Adrenal gland (tissue), 5 donors: ENCODE results near the gene CCNA1.

Source experiments
- POLR2A ChIP-seq, 2 donors: fragments of 450-650 bp; IDR thresholded peaks; one replicate each; pipeline ENCODE4 v1.6.1; 2017; ENCODE audit warnings: antibody characterized with exemption in 2 of 2, mild to moderate bottlenecking in 2 of 2, moderate library complexity in 1 of 2
- TF ChIP-seq, protein P1 (sequence below), 6 experiments: fragments of 450-650 bp in 4 of 6; fragments of 200-600 bp in 2 of 6; sonication (generic) in 1 of 6; IDR thresholded peaks; 1 replicate in 5 of 6; 2 replicates in 1 of 6; pipeline versions ENCODE4 v1.5.1 to v1.8.0; 2016 to 2021; ENCODE audit warnings: antibody characterized with exemption in 6 of 6, mild to moderate bottlenecking in 2 of 6, moderate library complexity in 1 of 6
- donor health status: DM: no; HTN: no; CAD: no.

DNA sequence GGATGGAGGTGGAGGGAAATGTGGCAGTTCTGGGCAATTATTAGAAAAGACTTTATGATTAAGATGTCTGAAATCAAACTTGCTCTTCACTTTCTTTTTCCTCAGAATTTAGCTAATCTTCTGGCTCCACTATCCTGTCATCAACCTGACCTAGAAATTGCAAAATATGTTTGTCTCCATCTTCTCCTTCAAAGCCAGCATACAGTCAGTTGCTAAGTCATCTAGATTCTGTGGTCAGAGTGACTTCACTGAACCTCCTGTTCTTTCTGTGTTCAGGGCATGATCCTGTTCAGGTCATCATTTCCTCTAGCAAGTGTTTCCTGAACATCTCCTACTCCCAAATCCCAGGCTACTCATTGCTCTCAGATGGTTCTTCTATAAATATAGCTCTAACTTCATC, 10.8 kb upstream of the CCNA1 start:
- TF ChIP-seq, protein P1, sequence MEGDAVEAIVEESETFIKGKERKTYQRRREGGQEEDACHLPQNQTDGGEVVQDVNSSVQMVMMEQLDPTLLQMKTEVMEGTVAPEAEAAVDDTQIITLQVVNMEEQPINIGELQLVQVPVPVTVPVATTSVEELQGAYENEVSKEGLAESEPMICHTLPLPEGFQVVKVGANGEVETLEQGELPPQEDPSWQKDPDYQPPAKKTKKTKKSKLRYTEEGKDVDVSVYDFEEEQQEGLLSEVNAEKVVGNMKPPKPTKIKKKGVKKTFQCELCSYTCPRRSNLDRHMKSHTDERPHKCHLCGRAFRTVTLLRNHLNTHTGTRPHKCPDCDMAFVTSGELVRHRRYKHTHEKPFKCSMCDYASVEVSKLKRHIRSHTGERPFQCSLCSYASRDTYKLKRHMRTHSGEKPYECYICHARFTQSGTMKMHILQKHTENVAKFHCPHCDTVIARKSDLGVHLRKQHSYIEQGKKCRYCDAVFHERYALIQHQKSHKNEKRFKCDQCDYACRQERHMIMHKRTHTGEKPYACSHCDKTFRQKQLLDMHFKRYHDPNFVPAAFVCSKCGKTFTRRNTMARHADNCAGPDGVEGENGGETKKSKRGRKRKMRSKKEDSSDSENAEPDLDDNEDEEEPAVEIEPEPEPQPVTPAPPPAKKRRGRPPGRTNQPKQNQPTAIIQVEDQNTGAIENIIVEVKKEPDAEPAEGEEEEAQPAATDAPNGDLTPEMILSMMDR (IDR thresholded peaks at IDR 0.05) = no peak
- no peak for TF ChIP-seq POLR2A (IDR thresholded peaks at IDR 0.05)
